Neural cell (in vitro differentiated cells): ENCODE data around the gene IFITM2. TPM values are rescaled to one million over a fixed set of nuclear protein-coding genes. Genes with fewer than 3 reads are reported as not detected.

ENCODE experiments used
- H2AFZ ChIP-seq: fragments of 200-600, 300-800 bp; sonication (generic), shearing (Covaris generic); 2 replicates; pipeline ENCODE4 v1.6.0; 2014; ENCODE audit warnings: low read depth, mild to moderate bottlenecking, antibody characterized with exemption, low read length, moderate library complexity
- H3F3A ChIP-seq: fragments of 200-600 bp; shearing (Covaris generic); 2 replicates; pipeline ENCODE4 v1.6.1; 2016; ENCODE audit warnings: mild to moderate bottlenecking, moderate library complexity, mixed read lengths, antibody characterized with exemption, low read length; ENCODE audit not compliant: insufficient read depth, poor library complexity, severe bottlenecking
- H3K27ac ChIP-seq: fragments of 200-600, 300-800 bp; sonication (generic), shearing (Covaris generic); 2 replicates; pipeline ENCODE4 v1.5.1; 2014; ENCODE audit warnings: mild to moderate bottlenecking, low read length, moderate library complexity
- H3K27me3 ChIP-seq: fragments of 300-800, 200-600 bp; sonication (generic), shearing (Covaris generic); 2 replicates; pipeline ENCODE4 v1.6.0; 2014; ENCODE audit warnings: mild to moderate bottlenecking, low read depth, low read length, moderate library complexity; ENCODE audit not compliant: insufficient read depth
- H3K36me3 ChIP-seq: fragments of 300-800, 200-600 bp; sonication (generic), shearing (Covaris generic); 2 replicates; pipeline ENCODE4 v1.5.1; 2014; ENCODE audit warnings: mild to moderate bottlenecking, antibody characterized with exemption, low read length, moderate library complexity; ENCODE audit not compliant: insufficient read depth
- H3K4me2 ChIP-seq: fragments of 300-800, 200-600 bp; sonication (generic), shearing (Covaris generic); 2 replicates; pipeline ENCODE4 v1.6.0; 2014; ENCODE audit warnings: mild to moderate bottlenecking, low read length
- H3K4me3 ChIP-seq: fragments of 300-800, 200-600 bp; sonication (generic), shearing (Covaris generic); 2 replicates; pipeline ENCODE4 v1.5.1; 2014; ENCODE audit warnings: mild to moderate bottlenecking, low read length, moderate library complexity
- H3K79me2 ChIP-seq: fragments of 200-600 bp; shearing (Covaris generic); replicated peaks from 2 replicates; pipeline ENCODE4 v1.6.0; 2014; ENCODE audit warnings: mild to moderate bottlenecking, low read length, moderate library complexity; ENCODE audit not compliant: insufficient read depth
- H3K9ac ChIP-seq: fragments of 300-800, 200-600 bp; sonication (generic), shearing (Covaris generic); 2 replicates; pipeline ENCODE4 v1.6.1; 2016; ENCODE audit warnings: mild to moderate bottlenecking, low read length, mixed read lengths
- H3K9me2 ChIP-seq: fragments of 200-600 bp; shearing (Covaris generic); 2 replicates; pipeline ENCODE4 v1.6.1; 2016; ENCODE audit warnings: mild to moderate bottlenecking, low read length, mixed read lengths; ENCODE audit not compliant: insufficient read depth
- H3K9me3 ChIP-seq: fragments of 200-600, 300-800 bp; sonication (generic), shearing (Covaris generic); 2 replicates; pipeline ENCODE4 v1.6.1; 2016; ENCODE audit warnings: mild to moderate bottlenecking, mixed run types, low read length, moderate library complexity, mixed read lengths
- H4K20me1 ChIP-seq: fragments of 200-600 bp; shearing (Covaris generic); 2 replicates; pipeline ENCODE4 v1.6.1; 2016; ENCODE audit warnings: mild to moderate bottlenecking, mixed run types; ENCODE audit not compliant: insufficient read depth
- CTCF ChIP-seq: fragments of 450-650 bp; IDR thresholded peaks from 2 replicates; pipeline ENCODE4 v1.5.1; 2014; ENCODE audit warnings: antibody characterized with exemption, mild to moderate bottlenecking, moderate library complexity; ENCODE audit not compliant: poor library complexity, severe bottlenecking
- EP300 ChIP-seq: fragments of 450-650 bp; conservative IDR thresholded peaks from 2 replicates; pipeline ENCODE4 v1.6.1; 2014; ENCODE audit warnings: antibody characterized with exemption, mild to moderate bottlenecking, moderate library complexity; ENCODE audit not compliant: poor library complexity, severe bottlenecking
- EZH2 ChIP-seq: fragments of 200-600, 300-800 bp; shearing (Covaris generic), sonication (generic); IDR thresholded peaks from 2 replicates; pipeline ENCODE4 v1.6.1; 2014; ENCODE audit warnings: antibody characterized with exemption, low read length, borderline replicate concordance, mild to moderate bottlenecking; ENCODE audit not compliant: insufficient read depth, poor library complexity, severe bottlenecking
- MXI1 ChIP-seq: fragments of 450-650 bp; conservative IDR thresholded peaks from 2 replicates; pipeline ENCODE4 v1.6.1; 2014; ENCODE audit warnings: antibody characterized with exemption, mild to moderate bottlenecking; ENCODE audit not compliant: poor library complexity, severe bottlenecking
- POLR2AphosphoS5 ChIP-seq: IDR thresholded peaks from 2 replicates; pipeline ENCODE4 v1.6.1; 2012
- RAD21 ChIP-seq: fragments of 450-650 bp; conservative IDR thresholded peaks from 2 replicates; pipeline ENCODE4 v1.6.1; 2014; ENCODE audit warnings: antibody characterized with exemption, mild to moderate bottlenecking, moderate library complexity
- REST ChIP-seq: IDR thresholded peaks from 2 replicates; pipeline ENCODE4 v1.6.1; 2012; ENCODE audit warnings: borderline replicate concordance
- SMC3 ChIP-seq: fragments of 450-650 bp; conservative IDR thresholded peaks from 2 replicates; pipeline ENCODE4 v1.6.1; 2014; ENCODE audit warnings: antibody characterized with exemption, mild to moderate bottlenecking, moderate library complexity; ENCODE audit not compliant: poor library complexity
- TAF1 ChIP-seq: IDR thresholded peaks from 2 replicates; pipeline ENCODE4 v1.6.1; 2012; ENCODE audit warnings: low read depth
- polyA plus RNA-seq: library from polyadenylated mRNA; depleted of rRNA; stranded (reverse); fragments of >200 nt; gene quantifications from 2 replicates; pipeline ENCODE4 v1.2.3, GENCODE V29; 2014

The IFITM2 gene
- polyA plus RNA-seq, 1 donor from 2014 or later, result not detected

DNA sequence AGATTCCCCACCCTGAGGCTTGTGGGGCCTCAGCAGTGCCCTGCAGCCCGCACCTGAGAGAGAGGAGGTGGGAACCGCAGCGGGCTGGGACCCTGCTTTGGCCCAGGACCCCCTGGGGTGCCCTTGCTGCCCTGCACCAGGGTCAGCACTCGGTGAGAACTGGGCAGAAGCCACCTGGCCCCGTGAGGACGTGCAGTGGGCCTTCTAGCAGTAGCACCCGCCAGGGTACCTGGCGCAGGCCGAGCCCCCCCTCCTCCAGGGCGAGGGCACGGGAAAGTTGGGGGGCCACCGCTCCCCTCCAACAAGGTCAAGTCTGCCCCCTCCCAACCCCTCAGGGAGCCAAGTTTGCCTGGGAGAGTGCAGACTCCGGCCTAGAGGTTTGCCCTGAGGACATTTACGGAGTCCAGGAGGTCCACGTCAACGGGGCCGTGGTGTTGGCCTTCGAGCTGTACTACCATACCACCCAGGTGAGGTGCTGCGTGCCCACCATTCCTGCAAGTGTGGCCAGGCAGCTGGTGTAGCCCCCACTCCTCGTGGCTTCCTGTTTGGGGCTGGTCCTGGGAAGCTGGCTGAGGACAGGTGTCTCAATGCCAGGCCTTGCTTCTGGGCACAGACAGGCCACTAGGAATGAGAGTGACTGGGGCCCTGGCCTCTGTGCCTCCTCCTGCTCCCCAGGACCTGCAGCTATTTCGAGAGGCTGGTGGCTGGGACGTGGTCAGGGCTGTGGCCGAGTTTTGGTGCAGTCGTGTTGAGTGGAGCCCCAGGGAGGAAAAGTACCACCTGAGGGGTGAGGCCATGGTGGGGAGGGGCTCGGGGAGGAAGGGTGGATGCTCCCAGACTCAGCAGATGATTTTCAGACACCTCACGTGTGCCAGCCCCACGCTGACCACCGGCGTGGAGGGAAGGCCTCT, 15.2 kb upstream of the IFITM2 start:
- no peaks in the 10 kb centered on the region for H3K9me2 ChIP-seq
- no peak for TF ChIP-seq SMC3
- TF ChIP-seq POLR2AphosphoS5, result no peak
- TF ChIP-seq EZH2, result no peak
- TF ChIP-seq RAD21, result no peak
- no peak for TF ChIP-seq TAF1
- TF ChIP-seq MXI1, result no peak
- TF ChIP-seq EP300, result no peak
- no peak for TF ChIP-seq CTCF
- no peak for TF ChIP-seq REST
- no peak overlapping the region for H2AFZ ChIP-seq
- no peak overlapping the region for H3K4me3 ChIP-seq
- H4K20me1 ChIP-seq, result no peaks in the 10 kb centered on the region
- H3K27ac ChIP-seq, result no peak overlapping the region
- no peaks in the 10 kb centered on the region for H3F3A ChIP-seq
- no peaks in the 10 kb centered on the region for H3K36me3 ChIP-seq
- peaks cover 13% of the 10 kb centered on the region for H3K27me3 ChIP-seq
- no peaks in the 10 kb centered on the region for H3K79me2 ChIP-seq
- H3K9me3 ChIP-seq, result no peaks in the 10 kb centered on the region
- H3K4me2 ChIP-seq, result no peak overlapping the region
- no peak overlapping the region for H3K9ac ChIP-seq

GRCh38 chr11:293271-293851, 14.3 kb upstream of the IFITM2 start:
- TF ChIP-seq TAF1 (no peak), POLR2AphosphoS5 (no peak), EP300 (no peak), SMC3 (no peak), RAD21 (no peak), EZH2 (no peak), MXI1 (no peak), REST (no peak), CTCF (no peak)
- Histone ChIP-seq H3K4me2 (no peak overlapping the region), H3K9me2 (no peaks in the 10 kb centered on the region), H3K36me3 (no peaks in the 10 kb centered on the region), H3K79me2 (no peaks in the 10 kb centered on the region), H3F3A (no peaks in the 10 kb centered on the region), H3K27me3 (peaks cover 4% of the 10 kb centered on the region), H4K20me1 (no peaks in the 10 kb centered on the region), H3K9ac (no peak overlapping the region), H3K9me3 (no peaks in the 10 kb centered on the region), H3K27ac (no peak overlapping the region), H3K4me3 (no peak overlapping the region), H2AFZ (no peak overlapping the region)
